Activated CD4-positive, CD25-positive, alpha-beta regulatory T cell treated with anti-CD3 and anti-CD28 coated beads, Interleukin-2, amount 50 U/mL, for 16 hours (primary cell): ENCODE measurements around the gene HSPA9.
A peak's percentile ranks its signal among the peaks of the same experiment; 100 is the strongest.

ENCODE experiments used
- DNase-seq: peaks from one replicate; pipeline ENCODE4 v3.0.0-alpha.2; 2020; ENCODE audit warnings: low read depth, low spot score

Gene HSPA9

GRCh38 chr5:138563340-138564118 is 11.7 kb downstream of the HSPA9 start:
- no peak for DNase-seq

- DNase-seq, result no peak
Measured at GRCh38 chr5:138560971-138561370, 14.2 kb downstream of the HSPA9 start.

- DNase-seq, result no peak
Measured at GRCh38 chr5:138559937-138560336, 15.3 kb downstream of the HSPA9 start.

GRCh38 chr5:138557677-138558076 is 17.5 kb downstream of the HSPA9 start:
- no peak for DNase-seq

- no peak for DNase-seq
Measured at GRCh38 chr5:138554143-138554542, 21.1 kb downstream of the HSPA9 start.

GRCh38 chr5:138553437-138554095 is 21.6 kb downstream of the HSPA9 start:
- no peak for DNase-seq

GRCh38 chr5:138552657-138553056 is 22.5 kb downstream of the HSPA9 start:
- DNase-seq, result no peak

- no peak for DNase-seq
Measured at GRCh38 chr5:138549414-138549813, 25.8 kb downstream of the HSPA9 start.

GRCh38 chr5:138545919-138546562 is 29.2 kb downstream of the HSPA9 start:
- no peak for DNase-seq

GRCh38 chr5:138544181-138545134 is 30.7 kb downstream of the HSPA9 start:
- no peak for DNase-seq

GRCh38 chr5:138543730-138544104 is 31.5 kb downstream of the HSPA9 start:
- DNase-seq, result no peak

GRCh38 chr5:138542956-138543729 is 32.1 kb downstream of the HSPA9 start, which contains the start of gene ETF1:
Gene ETF1 (minus strand): TSS chr5:138543236. CDS start chr5:138542918, 318 bp downstream.
- peak; percentile 100 for DNase-seq

- DNase-seq, result no peak
Measured at GRCh38 chr5:138542180-138542955, 32.8 kb downstream of the HSPA9 start.

- DNase-seq, result no peak
Measured at GRCh38 chr5:138541511-138542179, 33.6 kb downstream of the HSPA9 start.

GRCh38 chr5:138539791-138540190 is 35.4 kb downstream of the HSPA9 start:
- DNase-seq, result no peak

- no peak for DNase-seq
Measured at GRCh38 chr5:138538943-138539627, 36.1 kb downstream of the HSPA9 start.

GRCh38 chr5:138536665-138537315 is 38.4 kb downstream of the HSPA9 start:
- DNase-seq, result no peak

- DNase-seq, result no peak
Measured at GRCh38 chr5:138536215-138536614, 39.0 kb downstream of the HSPA9 start.
